AG04449 (cell line): ENCODE measurements around the gene PPCDC.

Experiments
- CTCF ChIA-PET: fragments of 350-600 bp; formaldehyde crosslinking; extraction: SDS; loops from one replicate; lab custom pipeline; 2021; ENCODE audit warnings: antibody characterized with exemption; lab: Yijun Ruan, JAX
- POLR2A ChIA-PET: fragments of 400-600, 350-600 bp; formaldehyde crosslinking; extraction: SDS; loops from one replicate; lab custom pipeline; 2020; ENCODE audit warnings: antibody characterized with exemption, inconsistent platforms; lab: Yijun Ruan, JAX
- DNase-seq: peaks from one replicate; pipeline ENCODE4 v3.0.0-alpha.2; 2010; ENCODE audit warnings: low read depth, low spot score
- H3K4me3 ChIP-seq: 2 replicates; pipeline ENCODE4 v1.5.1; 2011; ENCODE audit warnings: low read depth, mild to moderate bottlenecking, control low read depth, low read length
- CTCF ChIP-seq: IDR thresholded peaks from one replicate; pipeline ENCODE4 v1.5.1; 2011; ENCODE audit warnings: mild to moderate bottlenecking, moderate library complexity, low read length, control low read depth, inconsistent platforms; ENCODE audit not compliant: insufficient read depth; ENCODE audit errors: missing control alignments

Gene PPCDC

GRCh38 chr15:75023181-75023871 is at the start of gene PPCDC:
Gene PPCDC, plus strand, starts transcription at chr15:75023590. Its CDS starts 4,729 bp downstream, at chr15:75028319.
- DNase-seq, result peak; percentile 41
- H3K4me3 ChIP-seq, result peak within 1 kb of the TSS; percentile 99
- CTCF ChIA-PET, result interaction anchor here (0.8 to 10.5 kb wide), 3 partner anchors 178 to 251 kb away, joined by 3 to 337 read pairs (median 15); partner anchors contain the start of gene C15orf39
- TF ChIP-seq CTCF, result no peak
- POLR2A ChIA-PET, result interaction anchor here (0.6 to 1.3 kb wide), 11 partner anchors 20 to 345 kb away, joined by 3 to 8 read pairs (median 3); partner anchors contain the start of genes C15orf39 and SCAMP5

GRCh38 chr15:74976159-74976558 is 47.2 kb upstream of the PPCDC start:
- no peak for TF ChIP-seq CTCF
- DNase-seq, result no peak
- CTCF ChIA-PET, result interaction anchor here (1.5 kb wide), 1 partner anchor 19 kb away, joined by 3 read pairs; the partner anchor contains the start of gene RPP25
- H3K4me3 ChIP-seq, result no peak overlapping the region
- POLR2A ChIA-PET, result no interaction called here

- POLR2A ChIA-PET, result no interaction called here
- no peak overlapping the region for H3K4me3 ChIP-seq
- DNase-seq, result no peak
- CTCF ChIA-PET, result no interaction called here
- TF ChIP-seq CTCF, result no peak
Observed at GRCh38 chr15:74977599-74977998, 45.8 kb upstream of the PPCDC start.

- DNase-seq, result no peak
- TF ChIP-seq CTCF, result no peak
- no peak overlapping the region for H3K4me3 ChIP-seq
- ChIA-PET CTCF (interaction anchor here (0.7 to 1.3 kb wide), 2 partner anchors 207 to 209 kb away, joined by 4 to 5 read pairs; no protein-coding TSS in a partner anchor), POLR2A (no interaction called here)
Observed at GRCh38 chr15:74978077-74978476, 45.3 kb upstream of the PPCDC start.

GRCh38 chr15:74978503-74978902 is 44.9 kb upstream of the PPCDC start:
- POLR2A ChIA-PET, result no interaction called here
- CTCF ChIA-PET, result interaction anchor here (0.7 to 1.3 kb wide), 3 partner anchors 14 to 210 kb away, joined by 3 to 5 read pairs (median 4); no protein-coding TSS in a partner anchor
- no peak overlapping the region for H3K4me3 ChIP-seq
- no peak for DNase-seq
- TF ChIP-seq CTCF, result no peak

- ChIA-PET POLR2A (no interaction called here), CTCF (interaction anchor here (0.9 to 1.5 kb wide), 2 partner anchors 32 to 213 kb away, joined by 3 read pairs; no protein-coding TSS in a partner anchor)
- no peak for TF ChIP-seq CTCF
- DNase-seq, result no peak
- H3K4me3 ChIP-seq, result no peak overlapping the region
Observed at GRCh38 chr15:74982183-74982582, 41.2 kb upstream of the PPCDC start.
